Fibroblast of lung (primary cell): ENCODE results near the gene SLC43A1.

ENCODE experiments used
- CTCF ChIP-seq, 2 donors: IDR thresholded peaks in 1 of 2; conservative IDR thresholded peaks in 1 of 2; 1 replicate in 1 of 2; 2 replicates in 1 of 2; pipeline ENCODE4 v1.5.1; 2011 to 2012; ENCODE audit warnings: low read length in 2 of 2, control low read depth in 1 of 2, inconsistent platforms in 1 of 2, low read depth in 1 of 2, mild to moderate bottlenecking in 1 of 2
- EZH2 ChIP-seq: IDR thresholded peaks from 2 replicates; pipeline ENCODE4 v1.5.1; 2012; ENCODE audit warnings: low read length, control low read depth, mild to moderate bottlenecking; ENCODE audit errors: missing control alignments

- TF ChIP-seq CTCF (conservative IDR thresholded peaks at IDR 0.05 in 1 of 2, IDR thresholded peaks at IDR 0.05 in 1 of 2; ENCODE audit: low read depth in 1 of 2, low read length in 2 of 2) (no peak), EZH2 (no peak)
These were observed 32.4 kb upstream of the SLC43A1 start for GRCh38 chr11:57547854-57548377.
